ENCODE measurements around the gene ZNF439. TPM values are rescaled to one million over a fixed set of nuclear protein-coding genes. Genes with fewer than 3 reads are reported as not detected.
A peak's percentile ranks its signal among the peaks of the same experiment; 100 is the strongest.

ZNF439 gene
- 10 to 100 TPM in 4 of 6 donors, 1 to 10 TPM in 2; 6.8 to 27.2 (median 11.9) TPM for total RNA-seq

- Histone ChIP-seq H3K27ac (peak within 1 kb of the TSS; percentile 72 to 81 (median 78)), H3K9me3 (no peaks in the 10 kb centered on the region), H3K36me3 (no peaks in the 10 kb centered on the region), H3K4me3 (peak within 1 kb of the TSS; percentile 65 to 89 (median 73)), H3K4me1 (peaks cover 11 to 21% (median 14%) of the 10 kb centered on the region in 4 donors), H3K27me3 (no peaks in the 10 kb centered on the region)
- TF ChIP-seq POLR2A (IDR thresholded peaks at IDR 0.05) (peak in 3 of 4 donors; percentile 50 to 63 (median 53)), EP300 (IDR thresholded peaks at IDR 0.05) (no peak), POLR2AphosphoS5 (IDR thresholded peaks at IDR 0.05) (peak in 1 of 2 donors; percentile 72)
- ATAC-seq (ENCODE audit: low FRiP score in 2 of 2): peak; percentile 97 to 99
- 3 to 10% methylated on average over 18 to 49 of the region's 59 CpGs for WGBS, 2 donors
- peak; percentile 93 to 95 for DNase-seq
Measured at GRCh38 chr19:11848594-11849469, at the start of gene ZNF439. ZNF439 (plus strand) TSS chr19:11848726; CDS start chr19:11848868, 142 bp downstream.

GRCh38 chr19:11806354-11807098 is 42.0 kb upstream of the ZNF439 start:
- TF ChIP-seq CTCF (IDR thresholded peaks at IDR 0.05): no peak
- H3K4me3 ChIP-seq: no peak overlapping the region

GRCh38 chr19:11807099-11807380 is 41.5 kb upstream of the ZNF439 start:
- Histone ChIP-seq H3K4me1 (no peaks in the 10 kb centered on the region), H3K9me3 (peaks cover 16 to 30% (median 26%) of the 10 kb centered on the region in 4 donors), H3K27ac (no peak overlapping the region), H3K36me3 (peaks cover 0 to 21% (median 11%) of the 10 kb centered on the region in 4 donors), H3K27me3 (no peaks in the 10 kb centered on the region), H3K4me3 (no peak overlapping the region)
- ATAC-seq (ENCODE audit: low FRiP score in 2 of 2) (no peak), DNase-seq (no peak)
- no peak for TF ChIP-seq POLR2AphosphoS5 (IDR thresholded peaks at IDR 0.05)
- no peak for TF ChIP-seq POLR2A (IDR thresholded peaks at IDR 0.05)
- no peak for TF ChIP-seq CTCF (IDR thresholded peaks at IDR 0.05)
- no peak for TF ChIP-seq EP300 (IDR thresholded peaks at IDR 0.05)
- WGBS, 2 donors: 93 to 100% methylated on average over 2 of the region's 2 CpGs

More at GRCh38 chr19:11806354-11807098, 42.0 kb upstream of the ZNF439 start:
- 95% methylated on average over 11 of the region's 11 CpGs for WGBS, 2 donors
- H3K27ac ChIP-seq: no peak overlapping the region
- H3K27me3 ChIP-seq: no peaks in the 10 kb centered on the region
- ATAC-seq (ENCODE audit: low FRiP score in 2 of 2) (no peak), DNase-seq (no peak)
- H3K36me3 ChIP-seq: peaks cover 0 to 21% (median 11%) of the 10 kb centered on the region in 4 donors
- no peaks in the 10 kb centered on the region for H3K4me1 ChIP-seq
- peaks cover 16 to 30% (median 26%) of the 10 kb centered on the region in 4 donors for H3K9me3 ChIP-seq

GRCh38 chr19:11813703-11814028 is 34.9 kb upstream of the ZNF439 start:
- peak overlapping the region in 3 of 4 donors; percentile 70 to 96 (median 83) for H3K4me3 ChIP-seq
- no peaks in the 10 kb centered on the region for H3K36me3 ChIP-seq
- WGBS, 2 donors: 0 to 13% methylated on average over 4 to 6 of the region's 6 CpGs
- no peak for TF ChIP-seq POLR2A (IDR thresholded peaks at IDR 0.05)
- TF ChIP-seq POLR2AphosphoS5 (IDR thresholded peaks at IDR 0.05): no peak
- no peak for TF ChIP-seq EP300 (IDR thresholded peaks at IDR 0.05)
- TF ChIP-seq CTCF (IDR thresholded peaks at IDR 0.05): no peak
- DNase-seq: no peak
- H3K9me3 ChIP-seq: no peaks in the 10 kb centered on the region
- peaks cover 9 to 21% (median 13%) of the 10 kb centered on the region in 4 donors for H3K4me1 ChIP-seq
- peak; percentile 67 to 81 for ATAC-seq (ENCODE audit: low FRiP score in 2 of 2)
- H3K27me3 ChIP-seq: no peaks in the 10 kb centered on the region
- H3K27ac ChIP-seq: peak overlapping the region; percentile 93 to 97 (median 95)

GRCh38 chr19:11814029-11814699 is 34.4 kb upstream of the ZNF439 start, which contains the start of gene ZNF440:
ZNF440 (plus strand) TSS chr19:11814273; CDS start chr19:11814448, 175 bp downstream.
- Histone ChIP-seq H3K4me3 (peak within 1 kb of the TSS; percentile 70 to 96 (median 83)), H3K9me3 (no peaks in the 10 kb centered on the region), H3K27ac (peak within 1 kb of the TSS; percentile 93 to 97 (median 95)), H3K4me1 (peaks cover 9 to 21% (median 13%) of the 10 kb centered on the region in 4 donors), H3K27me3 (no peaks in the 10 kb centered on the region), H3K36me3 (peaks cover 0 to 4% (median 0%) of the 10 kb centered on the region in 4 donors)
- ATAC-seq (ENCODE audit: low FRiP score in 2 of 2) (peak; percentile 99 to 100), DNase-seq (peak; percentile 98 to 99)
- 1 to 2% methylated on average over 25 to 40 of the region's 55 CpGs for WGBS, 2 donors
- TF ChIP-seq EP300 (IDR thresholded peaks at IDR 0.05) (no peak), POLR2A (IDR thresholded peaks at IDR 0.05) (peak in 3 of 4 donors; percentile 84 to 95 (median 90)), CTCF (IDR thresholded peaks at IDR 0.05) (peak in 1 of 6 experiments; percentile 19), POLR2AphosphoS5 (IDR thresholded peaks at IDR 0.05) (peak; percentile 84 to 98)

Data from upper lobe of left lung (tissue), 6 donors.